Fibroblast of gingiva (primary cell): ENCODE data around the gene ABL1.

ENCODE experiments used
- DNase-seq: peaks from one replicate; pipeline ENCODE4 v3.0.0-alpha.2; 2011; ENCODE audit warnings: low read depth

Gene ABL1

DNA sequence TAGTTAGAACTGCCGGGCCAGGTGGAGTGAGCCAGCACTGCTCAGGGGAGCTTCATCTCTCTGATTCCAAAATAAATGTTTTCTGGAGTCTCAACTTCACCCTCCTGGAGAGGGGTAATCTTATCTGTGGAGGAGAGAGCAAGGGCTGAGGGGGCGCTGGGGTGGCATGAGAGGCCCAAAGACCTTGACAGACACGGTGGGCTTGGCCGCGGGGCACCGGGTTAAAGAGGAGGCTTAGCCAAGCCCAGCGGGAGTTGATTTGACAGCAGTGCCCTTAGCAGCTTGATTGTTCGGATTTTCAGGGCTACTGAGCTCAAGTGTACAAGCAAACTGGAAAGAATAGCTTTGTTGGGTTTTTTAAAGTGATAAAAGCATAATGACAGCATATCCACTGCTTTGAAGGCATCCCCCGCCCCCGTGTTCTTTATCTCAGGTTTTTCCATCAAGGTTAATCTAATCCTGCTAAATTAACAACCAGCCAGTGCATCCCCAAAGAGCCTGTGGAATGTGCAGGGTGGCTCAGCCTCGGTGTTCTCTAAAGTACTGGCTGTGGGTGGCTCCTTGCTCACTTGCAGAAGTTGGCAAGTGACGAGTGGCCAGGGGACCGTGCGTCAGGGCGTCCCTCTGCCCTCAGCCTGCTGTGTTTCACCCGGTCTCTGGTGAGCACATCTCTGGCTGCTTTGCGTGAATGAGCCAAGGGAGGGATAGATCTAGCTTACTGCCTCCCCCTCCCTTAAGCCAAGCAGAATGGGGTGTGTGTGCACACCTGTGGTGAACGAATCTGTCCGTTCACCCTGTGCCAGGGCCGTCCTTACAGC lies 56.0 kb downstream of the ABL1 start:
- no peak for DNase-seq

DNA sequence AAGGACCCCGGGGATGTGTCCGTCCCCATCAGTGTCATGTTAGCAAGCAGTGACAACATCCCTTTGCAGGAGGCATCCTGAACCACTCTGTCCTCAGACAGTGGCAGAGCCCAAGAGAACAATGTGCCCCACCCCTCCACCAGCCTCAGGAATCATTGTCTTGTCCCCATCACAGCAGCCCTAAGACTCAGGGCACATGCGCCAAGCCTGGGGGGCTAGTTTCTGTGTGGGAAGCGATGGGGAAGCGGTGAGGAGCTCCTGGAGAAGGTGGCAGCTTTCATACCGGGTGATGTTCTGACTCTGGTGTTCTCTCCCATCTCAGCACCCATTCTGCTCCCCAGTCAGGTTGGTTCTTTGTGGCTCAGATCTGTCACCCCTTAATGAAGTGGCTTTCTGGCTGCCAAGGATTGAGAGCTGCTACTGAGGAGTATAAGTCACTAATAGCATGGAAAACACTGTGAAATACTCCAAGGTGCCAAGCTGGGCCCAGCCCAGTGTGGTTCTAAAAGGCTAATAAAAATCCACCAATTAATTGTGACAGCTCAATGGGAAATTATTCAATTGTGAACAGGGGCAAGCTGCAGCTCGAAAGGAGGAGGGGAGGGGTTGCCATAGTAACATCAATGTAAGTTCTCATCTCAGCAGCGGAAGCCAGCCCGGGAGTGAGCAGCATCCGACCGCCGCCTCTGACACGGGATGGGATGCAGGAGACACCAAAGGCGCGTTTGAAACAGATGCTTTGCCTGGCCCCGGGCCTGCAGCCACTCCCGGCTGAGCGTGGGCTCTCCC lies 56.8 kb downstream of the ABL1 start:
- no peak for DNase-seq

DNA sequence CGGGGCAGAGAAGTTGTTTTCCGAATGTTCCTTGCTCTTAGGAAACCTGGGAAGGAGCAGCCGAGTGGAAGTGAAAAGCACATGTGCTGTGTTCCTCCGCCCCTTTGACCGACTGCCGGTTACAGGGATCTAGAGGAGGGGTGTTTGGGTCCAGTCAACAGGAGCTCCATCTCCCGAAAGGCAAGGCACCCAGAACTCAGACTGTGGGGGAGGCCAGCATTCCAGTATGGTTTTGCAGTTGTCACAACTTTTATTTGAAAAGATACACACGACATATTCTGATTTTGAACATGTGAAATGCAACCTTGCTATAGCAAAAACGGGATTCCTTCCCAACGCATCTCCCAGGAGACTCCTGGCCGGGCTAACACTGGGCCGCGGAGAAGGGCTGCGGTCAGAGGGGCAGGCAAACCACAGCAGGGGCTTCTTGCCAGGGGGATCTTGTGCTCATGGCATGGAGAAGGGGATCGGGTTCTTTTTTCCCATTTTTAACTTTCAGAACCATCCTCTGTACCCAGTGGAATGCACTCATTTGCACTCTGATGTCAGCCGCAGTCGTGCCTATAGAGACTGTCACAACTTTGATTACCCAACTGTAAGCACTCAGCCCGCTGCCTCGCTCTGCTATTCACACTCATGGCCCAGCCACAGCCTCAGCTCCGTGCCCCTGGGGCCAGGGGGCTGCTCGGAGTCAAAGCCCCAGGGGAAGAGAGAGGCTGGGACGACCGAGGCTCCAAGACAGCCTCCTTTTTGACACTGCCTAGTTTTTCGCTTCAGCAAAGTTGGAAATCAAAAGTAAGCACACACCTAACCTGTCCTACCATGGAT lies 57.6 kb downstream of the ABL1 start:
- DNase-seq, result no peak

- DNase-seq, result no peak
Observed at GRCh38 chr9:130893341-130894101, 58.5 kb downstream of the ABL1 start.

DNA sequence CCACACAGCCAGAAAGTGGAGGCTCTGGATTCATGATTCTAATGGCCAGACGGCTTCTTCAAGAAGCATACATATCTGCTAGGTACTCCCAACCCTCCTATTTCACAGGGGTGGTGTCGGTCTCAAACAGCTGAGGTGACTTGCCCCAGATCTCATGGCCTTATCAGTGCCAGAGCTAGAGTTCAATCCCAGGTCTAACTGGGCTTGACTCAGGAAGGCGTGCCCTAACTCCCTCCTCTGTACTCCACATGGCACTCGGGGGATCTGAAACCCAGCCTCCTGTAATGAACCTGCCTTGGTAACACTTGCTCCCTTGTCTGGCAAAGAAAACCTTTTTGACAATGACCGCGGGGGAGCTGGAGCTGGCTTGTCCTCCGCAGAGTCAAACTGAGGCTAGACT lies 59.5 kb downstream of the ABL1 start:
- no peak for DNase-seq

- no peak for DNase-seq
Observed at GRCh38 chr9:130895038-130895437, 60.0 kb downstream of the ABL1 start.

DNA sequence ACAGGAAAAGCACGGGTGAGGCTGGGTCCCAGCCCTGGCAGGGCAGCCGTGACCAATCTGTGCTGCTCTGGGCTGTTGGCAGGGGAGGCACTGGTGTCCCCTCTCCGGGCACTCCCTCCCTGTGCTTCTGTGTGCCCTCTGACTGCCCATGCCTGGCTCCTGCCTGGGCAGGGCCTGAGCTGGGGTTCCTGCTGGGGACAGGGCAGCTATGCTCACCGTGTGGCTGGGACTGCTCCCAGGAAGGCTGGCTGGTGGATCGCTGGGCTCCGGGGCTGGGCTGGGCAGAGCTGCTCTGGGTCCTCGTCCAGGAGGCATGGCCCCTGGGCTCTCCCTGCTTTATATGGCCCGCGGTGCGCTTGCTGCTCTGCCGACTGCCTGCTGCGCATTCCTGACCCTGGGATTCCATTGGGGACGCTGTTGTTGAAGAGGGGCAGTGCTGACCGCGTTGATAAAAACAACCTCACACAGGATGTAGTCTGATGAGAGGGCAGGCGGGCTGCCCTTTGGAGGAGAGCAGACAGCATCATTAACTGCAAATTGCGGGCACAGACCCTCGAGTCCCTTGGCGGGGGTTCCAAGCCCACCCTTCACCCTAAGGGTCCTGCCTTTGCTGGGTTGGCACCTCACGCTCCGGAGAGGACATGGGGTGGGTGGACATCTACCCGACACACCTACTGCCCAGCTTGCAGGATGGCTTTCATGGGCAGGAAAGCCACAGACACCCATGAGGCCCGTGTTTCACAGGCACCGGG lies 60.6 kb downstream of the ABL1 start:
- no peak for DNase-seq

GRCh38 chr9:130896233-130897014 lies 61.4 kb downstream of the ABL1 start, which contains the start of gene QRFP:
TSS of gene QRFP (minus strand) at chr9:130896812. CDS start at chr9:130893838, 2,974 bp downstream.
- DNase-seq, result no peak

GRCh38 chr9:130897105-130897751 lies 62.2 kb downstream of the ABL1 start:
- DNase-seq, result no peak

DNA sequence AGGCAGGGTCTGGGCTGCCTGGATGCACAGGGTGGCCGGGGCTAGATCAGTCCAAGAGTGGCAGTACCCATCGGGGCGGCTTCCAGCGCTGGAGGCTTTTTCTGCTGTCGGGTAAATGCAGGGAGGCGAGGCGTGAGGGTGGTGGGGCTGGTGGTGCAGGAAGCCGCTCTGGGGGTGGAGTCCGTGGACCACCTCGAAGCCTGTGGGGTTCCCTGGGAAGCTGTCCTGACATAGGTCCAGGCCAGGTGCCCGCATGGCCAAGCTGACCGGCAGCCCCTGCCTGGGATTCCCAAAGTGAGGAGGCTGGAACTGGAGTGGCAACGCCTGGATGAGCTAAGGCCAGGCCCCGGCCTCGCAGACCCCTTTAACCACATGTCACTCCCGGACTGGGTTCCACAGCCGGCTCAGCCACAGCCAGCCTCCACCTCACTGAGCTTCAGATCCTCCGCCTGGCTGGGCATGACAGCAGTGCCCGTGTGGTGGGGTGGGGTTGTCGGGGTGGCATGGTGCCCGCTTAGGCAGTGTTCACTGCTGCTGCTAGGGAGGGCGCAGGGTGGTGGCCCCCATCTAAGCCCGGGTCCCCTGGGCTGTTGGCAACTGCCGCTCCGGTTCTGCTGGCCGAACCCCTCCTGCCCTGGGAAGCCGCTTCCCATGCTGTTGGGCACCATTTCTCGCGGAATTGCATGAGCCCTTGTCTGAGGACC lies 62.9 kb downstream of the ABL1 start:
- no peak for DNase-seq

DNA sequence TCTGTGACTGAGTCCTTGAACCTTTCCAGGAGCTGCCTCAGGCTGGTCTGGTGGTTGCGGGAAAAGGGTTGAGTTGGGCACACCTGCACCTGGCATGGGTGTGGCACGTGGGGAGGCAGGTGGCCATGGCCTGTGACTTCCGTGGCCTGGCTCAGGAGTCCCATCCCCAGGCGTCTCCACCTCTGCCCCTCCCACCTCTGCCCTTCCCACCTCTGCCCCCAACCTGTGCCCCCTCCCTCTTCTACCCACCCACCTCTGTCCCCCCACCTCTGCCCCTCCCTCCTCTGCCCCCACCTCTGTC lies 63.4 kb downstream of the ABL1 start:
- DNase-seq, result no peak

DNA sequence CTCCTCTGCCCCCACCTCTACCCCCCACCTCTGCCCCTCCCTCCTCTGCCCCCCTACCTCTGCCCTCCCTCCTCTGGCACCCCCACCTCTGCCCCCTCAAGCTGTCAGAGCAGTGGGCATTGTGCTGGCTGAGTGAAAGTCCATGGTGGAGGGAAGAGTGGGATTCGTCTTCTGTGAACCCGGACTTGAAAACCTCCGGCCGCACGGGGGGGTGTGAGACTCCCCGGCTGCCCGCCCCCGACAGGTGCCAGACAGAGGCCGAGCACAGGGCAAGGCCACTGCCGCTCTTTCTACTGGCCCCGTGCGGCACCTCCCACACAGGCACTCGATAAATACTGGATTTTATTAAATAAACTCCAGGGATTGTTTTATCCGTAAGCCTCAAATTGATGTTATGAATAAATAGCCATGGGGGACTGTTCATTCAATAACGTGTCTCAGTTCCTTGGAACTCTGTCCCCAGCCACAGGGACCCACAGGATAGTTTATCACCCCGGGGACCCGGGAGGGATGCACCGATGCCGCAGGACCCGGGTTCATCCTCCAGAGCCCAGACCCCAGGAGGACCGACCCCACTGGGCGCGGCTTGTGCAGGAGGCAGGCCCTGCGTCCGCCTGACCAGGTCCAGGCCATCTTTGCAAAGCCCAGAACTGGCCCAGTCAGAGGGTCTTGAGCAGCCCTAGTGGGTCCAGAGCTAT lies 64.1 kb downstream of the ABL1 start:
- DNase-seq, result no peak

DNA sequence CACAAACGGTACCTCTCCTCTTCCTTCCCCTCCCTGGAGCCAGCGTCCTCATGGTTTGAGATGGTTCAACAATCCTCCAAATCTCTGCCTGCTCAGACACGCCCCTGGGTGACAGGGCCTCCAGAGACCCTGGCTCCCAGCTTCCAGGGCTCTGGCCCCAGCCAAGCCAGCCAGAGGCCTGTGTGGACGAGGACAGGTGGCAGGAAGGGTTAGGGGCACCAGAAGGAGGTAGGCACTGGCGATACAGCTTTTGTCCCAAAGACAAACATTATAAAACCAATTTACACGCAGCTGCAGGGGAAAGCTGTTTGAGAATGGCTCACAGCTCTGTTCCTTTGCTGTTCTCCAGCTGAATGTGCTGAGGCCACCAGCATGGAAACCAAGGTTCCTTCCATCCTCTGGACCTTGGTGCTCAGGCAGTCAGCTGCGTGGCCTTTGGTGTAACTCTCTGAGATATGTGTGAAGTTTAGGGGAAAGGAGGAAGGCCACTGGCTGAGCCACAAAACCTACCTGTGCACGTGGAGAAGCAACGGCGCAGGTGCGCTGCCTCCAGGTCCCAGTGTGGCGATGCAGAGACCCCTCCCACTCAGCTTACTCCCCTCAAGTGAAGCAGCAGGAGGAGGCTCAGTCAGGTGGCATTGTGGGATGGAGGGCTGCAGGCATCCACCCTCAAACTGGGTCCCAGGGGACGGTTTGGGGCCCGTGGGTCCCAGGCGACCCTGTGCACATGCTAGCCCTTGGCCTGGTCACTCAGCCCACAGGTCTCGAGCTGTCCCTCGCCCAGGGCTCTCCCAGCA lies 65.8 kb downstream of the ABL1 start:
- DNase-seq, result no peak

GRCh38 chr9:130901498-130902203 lies 66.6 kb downstream of the ABL1 start:
- DNase-seq, result no peak

DNA sequence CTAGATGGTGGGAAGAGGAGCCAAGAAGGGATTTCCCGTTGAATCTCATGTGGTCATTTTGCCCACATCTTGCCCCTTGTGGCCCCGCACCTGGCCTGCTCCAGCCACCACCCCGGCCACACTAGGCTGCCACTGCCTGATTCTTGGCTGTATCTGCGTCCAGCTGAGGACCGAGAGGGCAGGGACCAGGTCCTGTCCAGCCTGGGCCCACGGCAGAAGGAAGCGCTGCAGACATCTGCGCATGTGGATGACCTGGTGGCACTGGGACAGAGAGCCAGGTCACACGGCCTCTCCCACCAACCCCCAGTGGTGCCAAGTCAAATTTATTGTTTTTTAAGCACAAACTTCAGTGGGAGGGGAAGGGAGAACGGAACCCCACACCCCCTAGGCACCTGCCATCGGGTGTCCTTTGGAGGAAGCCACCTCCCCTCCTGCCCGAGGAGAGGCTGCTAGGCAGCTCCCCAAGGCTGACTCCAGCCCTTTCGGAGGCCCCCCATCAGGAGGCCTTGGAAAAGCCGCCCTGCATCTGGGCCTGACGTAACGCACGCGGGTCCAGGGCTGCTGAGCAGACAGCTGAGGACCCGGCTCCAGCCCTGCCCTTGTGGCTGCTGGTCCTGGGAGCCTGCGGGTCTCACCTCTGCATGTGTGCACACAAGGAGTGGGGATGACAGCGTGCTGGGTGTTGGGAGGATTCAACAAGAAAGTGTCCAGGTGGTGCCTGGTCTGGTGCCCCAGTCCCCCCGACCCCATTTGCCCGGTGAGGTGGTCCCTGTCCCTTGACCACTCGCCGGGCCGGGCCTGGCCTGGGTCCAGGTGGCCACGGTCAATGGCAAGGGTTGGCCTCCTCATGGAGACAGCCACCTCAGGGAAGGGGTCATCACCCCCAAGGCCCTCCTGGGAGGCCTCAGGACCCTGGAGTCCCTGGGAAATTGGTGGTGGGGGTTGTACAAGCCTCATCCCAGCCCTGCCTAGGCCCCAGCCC lies 67.4 kb downstream of the ABL1 start:
- DNase-seq, result no peak
